ES-I3 (cell line): Measurements from ENCODE around the gene JAKMIP3.

Experiments used
- H3K36me3 ChIP-seq: 2 replicates; pipeline ENCODE4 v1.6.1; 2013; ENCODE audit warnings: mild to moderate bottlenecking, low read length, control low read depth, moderate library complexity; ENCODE audit not compliant: insufficient read depth
- H3K4me1 ChIP-seq: 2 replicates; pipeline ENCODE4 v1.6.1; 2013; ENCODE audit warnings: mild to moderate bottlenecking, control low read depth, low read length; ENCODE audit not compliant: insufficient read depth
- H3K9ac ChIP-seq: 2 replicates; pipeline ENCODE4 v1.6.1; 2013; ENCODE audit warnings: low read depth, mild to moderate bottlenecking, low read length, moderate library complexity
- H3K9me3 ChIP-seq: 2 replicates; pipeline ENCODE4 v1.6.1; 2013; ENCODE audit warnings: mild to moderate bottlenecking, low read length, moderate library complexity; ENCODE audit not compliant: control insufficient read depth, insufficient read depth

Gene JAKMIP3

GRCh38 chr10:132036153-132036886 lies 29.4 kb upstream of the JAKMIP3 start:
- H3K9me3 ChIP-seq, result no peaks in the 10 kb centered on the region
- no peaks in the 10 kb centered on the region for H3K36me3 ChIP-seq
- H3K9ac ChIP-seq, result peak overlapping the region; percentile 55; the same call in 1 of the 2 replicates
- no peaks in the 10 kb centered on the region; the same call in 1 of the 2 replicates for H3K4me1 ChIP-seq

DNA sequence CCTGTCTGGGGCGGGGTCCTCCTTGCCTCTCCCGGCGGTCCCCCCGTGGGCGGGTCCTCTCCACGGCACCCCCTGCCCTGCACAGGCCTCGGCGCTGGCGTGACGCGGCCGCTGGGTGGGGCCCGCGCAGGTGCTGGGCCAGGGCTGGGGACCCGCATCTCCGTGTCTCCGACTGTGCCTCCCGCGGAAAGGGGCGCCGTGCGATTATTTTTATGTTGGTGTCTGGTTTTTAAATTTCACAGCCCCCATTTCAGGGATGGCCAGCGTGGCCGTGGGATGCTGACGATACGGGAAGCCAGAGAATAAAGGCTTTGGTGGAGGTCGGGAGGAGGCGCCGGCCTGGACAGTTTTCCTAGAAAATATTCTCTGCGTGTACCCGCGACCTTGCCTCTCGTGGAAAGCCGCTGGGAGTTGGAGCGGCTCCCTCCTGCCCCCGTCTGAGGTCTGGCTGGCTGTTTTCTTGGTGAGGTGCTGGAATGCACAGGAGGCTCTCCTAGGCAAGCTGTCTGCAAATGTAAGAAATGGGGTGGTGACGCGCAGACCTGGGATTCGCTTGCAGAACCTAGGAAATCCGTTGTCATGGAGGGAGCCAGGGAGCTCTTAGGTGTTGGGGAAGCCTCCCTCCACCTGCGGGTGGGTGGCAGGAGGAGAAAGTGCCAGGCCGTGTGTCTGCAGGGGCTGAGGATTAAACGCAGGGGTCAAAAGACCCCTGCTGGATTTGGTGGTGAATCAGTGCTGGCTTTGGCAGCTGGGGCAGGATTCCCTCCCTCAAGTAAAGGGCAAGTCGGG lies 28.7 kb upstream of the JAKMIP3 start:
- H3K36me3 ChIP-seq, result no peaks in the 10 kb centered on the region
- peak overlapping the region; percentile 55 for H3K9ac ChIP-seq
- H3K4me1 ChIP-seq, result no peaks in the 10 kb centered on the region; the same call in 1 of the 2 replicates
- no peaks in the 10 kb centered on the region for H3K9me3 ChIP-seq

DNA sequence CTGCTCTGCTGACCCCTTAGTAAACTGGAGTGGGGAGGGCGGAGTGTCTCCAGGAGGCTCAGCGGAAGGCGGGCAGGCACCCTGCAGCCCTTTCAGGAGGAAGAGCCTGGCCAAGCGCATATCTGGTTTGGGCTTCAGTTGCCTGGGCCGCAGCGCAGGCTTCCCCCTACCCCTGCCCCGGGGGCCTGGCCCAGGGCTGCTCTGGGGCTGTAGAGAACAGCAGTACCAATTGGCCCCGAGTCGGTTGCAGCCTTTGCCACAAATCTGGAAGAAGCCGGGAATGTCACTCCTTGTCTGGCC lies 28.1 kb upstream of the JAKMIP3 start:
- no peaks in the 10 kb centered on the region; the same call in 1 of the 2 replicates for H3K4me1 ChIP-seq
- H3K9me3 ChIP-seq, result no peaks in the 10 kb centered on the region
- peak overlapping the region; percentile 55 for H3K9ac ChIP-seq
- no peaks in the 10 kb centered on the region for H3K36me3 ChIP-seq

DNA sequence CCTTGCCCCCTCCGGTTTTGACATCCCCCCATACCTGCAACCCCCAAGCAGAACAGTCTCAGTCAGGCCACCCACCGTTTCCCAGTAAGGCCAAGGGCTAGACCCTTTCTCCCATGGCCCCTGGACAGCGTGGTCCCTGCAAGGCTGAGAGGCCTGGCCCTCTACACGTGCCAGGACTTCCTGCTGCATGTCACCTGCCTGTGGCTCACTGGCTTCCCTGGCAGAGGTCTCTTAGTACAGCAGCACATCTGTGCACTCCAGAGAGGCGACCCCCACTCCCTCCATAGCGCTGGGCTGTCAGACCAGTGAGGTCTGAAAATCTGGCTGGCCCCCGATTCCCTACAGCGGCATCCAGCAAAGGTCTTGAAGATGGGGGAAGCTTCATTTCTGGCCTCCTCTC lies 26.4 kb upstream of the JAKMIP3 start:
- H3K4me1 ChIP-seq, result no peaks in the 10 kb centered on the region; the same call in 1 of the 2 replicates
- H3K36me3 ChIP-seq, result no peaks in the 10 kb centered on the region
- no peak overlapping the region for H3K9ac ChIP-seq
- no peaks in the 10 kb centered on the region for H3K9me3 ChIP-seq

GRCh38 chr10:132040046-132040445 lies 25.7 kb upstream of the JAKMIP3 start:
- no peaks in the 10 kb centered on the region; the same call in 1 of the 2 replicates for H3K4me1 ChIP-seq
- no peaks in the 10 kb centered on the region for H3K36me3 ChIP-seq
- H3K9ac ChIP-seq, result no peak overlapping the region

DNA sequence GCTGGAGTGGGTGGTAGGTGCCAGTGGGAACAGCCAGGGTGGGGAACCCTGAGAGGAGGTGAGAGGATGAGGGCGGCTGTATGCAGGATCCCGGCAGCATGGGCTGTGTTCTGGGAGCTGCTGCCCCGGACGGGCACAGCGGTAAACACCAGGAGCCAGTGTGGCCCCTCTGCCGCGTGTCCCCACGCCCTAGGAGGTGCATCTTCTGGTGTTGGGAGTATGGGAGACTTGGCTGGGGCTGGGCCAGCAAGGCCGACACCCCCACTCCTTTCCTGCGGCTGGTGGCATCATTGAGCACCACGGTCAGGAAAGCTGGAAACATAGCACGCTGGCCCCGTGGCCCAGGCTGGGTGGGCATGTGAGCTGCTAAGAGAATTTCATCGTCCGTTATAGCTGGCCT lies 24.4 kb upstream of the JAKMIP3 start:
- H3K9me3 ChIP-seq, result no peaks in the 10 kb centered on the region
- H3K4me1 ChIP-seq, result no peaks in the 10 kb centered on the region; the same call in 1 of the 2 replicates

More at GRCh38 chr10:132040046-132040445, 25.7 kb upstream of the JAKMIP3 start:
- no peaks in the 10 kb centered on the region for H3K9me3 ChIP-seq

DNA sequence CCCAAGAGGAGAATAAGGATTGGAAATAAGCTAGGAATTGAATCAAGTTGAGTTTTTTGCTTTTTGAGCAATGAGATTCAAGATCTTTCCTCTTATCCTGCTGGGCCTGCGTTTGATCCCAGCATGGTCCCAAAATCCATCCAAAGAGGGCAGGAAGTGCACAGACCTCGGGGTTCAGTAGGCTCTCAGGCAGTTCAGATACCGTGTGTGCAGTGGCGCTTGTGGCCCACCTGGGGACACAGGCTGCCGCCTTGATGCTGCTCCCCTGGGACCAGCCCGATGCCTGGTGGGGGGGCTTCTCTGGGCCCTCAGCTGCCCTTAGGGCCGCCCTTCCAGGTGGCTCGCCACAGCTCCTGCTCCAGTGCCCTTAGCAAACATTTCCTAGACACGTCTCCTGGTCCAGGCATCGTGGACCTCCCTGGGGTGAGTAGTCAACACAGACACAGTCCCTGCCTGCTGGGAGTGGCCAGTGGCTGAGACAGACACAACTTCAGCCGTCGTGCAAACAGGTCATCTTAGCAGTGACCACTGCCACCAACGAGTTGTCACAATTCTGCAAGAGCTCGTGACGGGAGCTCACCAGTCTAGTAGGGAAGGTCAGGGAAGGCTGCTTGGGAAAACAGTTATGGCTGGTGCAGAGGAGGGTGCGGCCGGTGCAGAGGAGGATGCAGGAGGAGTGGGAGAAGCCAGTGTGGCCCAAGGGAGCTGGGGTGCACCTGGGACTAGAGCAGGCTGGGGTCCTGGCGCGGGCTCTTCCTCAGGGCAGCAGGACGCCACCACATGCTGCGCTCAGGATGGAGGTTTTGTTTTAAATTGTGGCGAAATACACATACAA lies 21.7 kb upstream of the JAKMIP3 start:
- Histone ChIP-seq H3K9ac (no peak overlapping the region), H3K9me3 (no peaks in the 10 kb centered on the region), H3K36me3 (no peaks in the 10 kb centered on the region)

More for the DNA sequence above, 24.4 kb upstream of the JAKMIP3 start:
- H3K36me3 ChIP-seq, result no peaks in the 10 kb centered on the region
- H3K9ac ChIP-seq, result no peak overlapping the region

DNA sequence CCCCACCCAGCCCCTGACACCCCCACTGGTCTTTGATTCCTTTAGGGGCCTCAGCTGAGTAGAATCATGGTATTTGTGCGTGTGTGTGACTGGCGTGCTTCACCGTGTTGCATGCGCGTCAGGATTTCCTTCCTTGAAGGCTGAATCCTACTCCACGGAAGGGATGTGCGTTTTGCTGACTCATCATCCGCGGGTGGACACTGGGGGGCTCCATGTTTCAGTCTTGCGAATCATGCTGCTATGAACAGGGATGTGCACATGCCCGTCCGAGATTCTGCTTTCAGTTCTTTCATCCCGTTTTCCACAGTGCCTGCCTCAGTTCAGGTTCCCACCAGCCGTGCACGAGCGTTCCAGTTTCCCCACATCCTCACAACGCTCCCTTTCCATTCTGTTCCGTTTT lies 20.9 kb upstream of the JAKMIP3 start:
- Histone ChIP-seq H3K36me3 (no peaks in the 10 kb centered on the region), H3K9me3 (no peaks in the 10 kb centered on the region), H3K4me1 (no peaks in the 10 kb centered on the region), H3K9ac (no peak overlapping the region)

More for the DNA sequence above, 21.7 kb upstream of the JAKMIP3 start:
- no peaks in the 10 kb centered on the region for H3K4me1 ChIP-seq

- no peaks in the 10 kb centered on the region for H3K4me1 ChIP-seq
- H3K9ac ChIP-seq, result no peak overlapping the region
- H3K9me3 ChIP-seq, result no peaks in the 10 kb centered on the region
- no peaks in the 10 kb centered on the region for H3K36me3 ChIP-seq
Measured at GRCh38 chr10:132045324-132045723, 20.4 kb upstream of the JAKMIP3 start.

DNA sequence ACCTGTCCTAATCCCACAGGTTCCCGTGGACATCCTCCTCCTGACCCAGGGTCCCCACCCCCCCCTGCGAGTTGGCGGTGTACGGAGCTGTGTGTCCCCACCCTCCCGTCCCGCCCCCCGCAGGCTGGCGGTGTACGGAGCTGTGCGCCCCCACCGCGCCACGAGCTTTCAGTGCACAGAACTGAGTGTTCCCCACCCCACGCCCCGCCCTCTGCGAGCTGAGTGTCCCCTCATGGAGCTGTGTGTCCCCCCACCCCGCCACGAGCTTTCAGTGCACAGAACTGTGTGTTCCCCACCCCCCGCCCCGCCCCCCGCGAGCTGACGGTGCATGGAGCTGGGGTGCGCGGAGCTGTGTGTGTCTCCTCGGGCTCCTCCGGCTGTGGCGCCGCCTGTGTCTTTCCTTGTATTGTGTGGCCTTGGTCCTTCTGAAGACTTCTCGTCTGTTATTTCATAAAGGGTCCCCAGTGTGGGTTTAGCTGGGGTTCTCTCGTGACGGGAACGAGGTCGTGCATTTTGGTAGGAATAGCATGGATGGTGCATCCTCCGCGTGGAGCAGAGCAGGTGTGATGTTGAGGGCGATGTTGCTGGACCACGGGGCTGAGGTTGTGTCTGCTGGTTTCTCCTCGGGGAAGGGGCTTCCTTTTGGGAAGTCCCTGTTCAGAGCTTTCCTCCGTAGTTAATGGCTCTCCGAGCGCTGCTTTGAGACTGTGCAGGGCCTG lies 18.0 kb upstream of the JAKMIP3 start:
- H3K36me3 ChIP-seq, result no peaks in the 10 kb centered on the region
- H3K9ac ChIP-seq, result no peak overlapping the region
- H3K4me1 ChIP-seq, result no peaks in the 10 kb centered on the region
- no peaks in the 10 kb centered on the region; the same call in 1 of the 2 replicates for H3K9me3 ChIP-seq

DNA sequence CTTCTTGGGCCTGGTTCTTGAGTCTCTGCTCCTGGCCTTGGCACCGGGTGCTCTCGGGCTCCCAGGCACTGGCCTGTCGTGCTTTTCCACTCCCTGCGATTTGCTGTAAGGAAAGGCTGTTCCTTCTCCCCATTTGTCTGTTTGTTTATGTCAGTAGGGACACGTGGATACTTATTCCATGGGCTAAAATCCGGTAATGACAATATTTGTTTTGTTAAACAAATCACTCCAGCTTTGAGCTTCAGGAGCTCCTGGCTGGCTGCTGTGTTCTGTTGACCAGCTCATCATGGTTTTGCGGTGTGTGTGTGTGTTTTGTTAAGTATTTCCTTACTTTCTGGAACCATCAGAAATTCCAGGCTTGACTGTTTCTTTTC lies 17.5 kb upstream of the JAKMIP3 start:
- Histone ChIP-seq H3K4me1 (no peaks in the 10 kb centered on the region), H3K9ac (no peak overlapping the region), H3K36me3 (no peaks in the 10 kb centered on the region), H3K9me3 (no peaks in the 10 kb centered on the region; the same call in 1 of the 2 replicates)

DNA sequence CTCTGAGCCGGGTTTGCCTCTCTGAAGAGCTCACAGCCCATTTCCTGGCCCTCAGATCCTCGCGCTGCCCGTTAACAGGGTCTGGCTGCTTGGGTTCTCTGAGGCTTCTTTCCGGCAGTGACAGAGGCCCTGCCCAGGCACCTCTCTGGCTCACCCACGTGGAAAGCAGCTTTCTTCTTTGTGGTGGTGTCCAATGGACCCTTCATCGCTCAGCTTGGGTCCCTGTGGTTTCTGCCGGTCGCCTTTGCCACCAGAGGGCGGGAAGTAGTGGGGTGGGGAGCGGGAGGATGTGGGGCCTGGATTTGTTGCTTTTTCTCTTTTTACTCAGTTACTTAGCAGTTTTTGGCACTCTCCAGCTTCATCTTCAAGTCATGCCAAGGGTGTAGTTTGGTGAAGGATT lies 15.6 kb upstream of the JAKMIP3 start:
- Histone ChIP-seq H3K9ac (no peak overlapping the region), H3K4me1 (no peaks in the 10 kb centered on the region), H3K36me3 (no peaks in the 10 kb centered on the region), H3K9me3 (no peaks in the 10 kb centered on the region; the same call in 1 of the 2 replicates)

- Histone ChIP-seq H3K36me3 (no peaks in the 10 kb centered on the region), H3K9ac (no peak overlapping the region), H3K4me1 (no peaks in the 10 kb centered on the region), H3K9me3 (no peaks in the 10 kb centered on the region; the same call in 1 of the 2 replicates)
Measured at GRCh38 chr10:132052124-132052523, 13.6 kb upstream of the JAKMIP3 start.

GRCh38 chr10:132054564-132054963 lies 11.2 kb upstream of the JAKMIP3 start:
- Histone ChIP-seq H3K36me3 (no peaks in the 10 kb centered on the region), H3K9me3 (no peaks in the 10 kb centered on the region; the same call in 1 of the 2 replicates), H3K4me1 (no peaks in the 10 kb centered on the region), H3K9ac (no peak overlapping the region)
